Ovary (tissue), 10 donors: ENCODE results near the gene LAMB1. TPM values are rescaled to one million over a fixed set of nuclear protein-coding genes. Genes with fewer than 3 reads are reported as not detected.

Source experiments
- DNase-seq, 5 donors: peaks; one replicate each; pipeline ENCODE4 v3.0.0-alpha.2; 2019 to 2020
- H3K27ac ChIP-seq, 2 donors: fragments of 200-600 bp; one replicate each; pipeline versions ENCODE4 v1.5.1 to v1.8.0; 2019 to 2022
- H3K27me3 ChIP-seq: fragments of 200-600 bp; one replicate; pipeline ENCODE4 v1.8.0; 2022
- H3K36me3 ChIP-seq: fragments of 200-600 bp; sonication (generic); one replicate; pipeline ENCODE4 v1.5.1; 2019
- H3K4me1 ChIP-seq: one replicate; pipeline ENCODE4 v1.8.1; 2013; ENCODE audit warnings: mild to moderate bottlenecking, moderate library complexity; ENCODE audit not compliant: insufficient read depth
- H3K4me3 ChIP-seq: fragments of 200-600 bp; sonication (generic); one replicate; pipeline ENCODE4 v1.5.1; 2017
- H3K9me3 ChIP-seq, 2 donors: fragments of 200-600 bp in 1 of 2; sonication (generic) in 1 of 2; one replicate each; pipeline versions ENCODE4 v1.5.1 to v1.8.1; 2013 to 2019; ENCODE audit warnings: mild to moderate bottlenecking in 1 of 2, moderate library complexity in 1 of 2
- CTCF ChIP-seq, 3 donors: fragments of 450-650 bp in 2 of 3; fragments of 200-600 bp in 1 of 3; IDR thresholded peaks; one replicate each; pipeline versions ENCODE4 v1.5.1 to v1.8.0; 2016 to 2022; ENCODE audit warnings: antibody characterized with exemption in 3 of 3, mild to moderate bottlenecking in 1 of 3
- EP300 ChIP-seq: sonication (generic); formaldehyde crosslinking; IDR thresholded peaks from one replicate; pipeline ENCODE4 v1.6.1; 2017; ENCODE audit warnings: antibody characterized with exemption
- POLR2A ChIP-seq: fragments of 450-650 bp; IDR thresholded peaks from one replicate; pipeline ENCODE4 v1.6.1; 2017; ENCODE audit warnings: antibody characterized with exemption, mild to moderate bottlenecking, moderate library complexity
- WGBS, 3 donors: extraction: QIAGEN DNeasy Blood & Tissue Kit in 1 of 3; methylation state at CpG; one replicate each; pipeline versions ENCODE4 v1.1.5 to v1.1.7; 2013 to 2017; 5-methylcytosine and 5-hydroxymethylcytosine counted together
- intact Hi-C, 4 donors: fragments of 100-400 bp; cut with DNase I; formaldehyde crosslinking; loops; one replicate each; pipeline versions ENCODE4 v1.11.0 to v1.15.1; 2022 to 2023
- long read RNA-seq, 3 donors: library from polyadenylated mRNA in 2 of 3; unstranded in 2 of 3; transcript quantifications; one replicate each; pipeline ENCODE4 v2.0.0 and lab custom pipeline, GENCODE V29; 2021 to 2026
- polyA plus RNA-seq, 2 donors: library from polyadenylated mRNA; stranded (reverse); fragments of 200-250 nt in 1 of 2; fragments of 350-450 nt in 1 of 2; fragmentation: Illumina TruSeq in 1 of 2; extraction: RNeasy Lipid Tissue Mini Kit (QIAGEN cat#74804) in 1 of 2; gene quantifications; one replicate each; pipeline ENCODE4 v1.2.3, GENCODE V29; 2013 to 2014
- total RNA-seq, 7 donors: library from RNA; depleted of rRNA in 2 of 7; stranded (reverse); fragments of >200 nt in 2 of 7; fragmentation: NEBNext Ultra II Directional in 3 of 7; extraction: Animal tissue kit (Norgen Biotek cat#: 25700) in 3 of 7; gene quantifications; one replicate each; pipeline versions ENCODE4 v1.1.0 to v1.2.4, GENCODE V29; 2016 to 2023
- donor health status: DM: no; HTN: no; CAD: no; lungs with moderate emphysema.
- donor health status: DM: no; HTN: no; CAD: no.
- donor health status: Bipolar disorder and iron deficiency.
- donor health status: DM: yes; HTN: yes; CAD: no.
- donor health status: DM: no; HTN: no; CAD: no.
- donor health status: DM: yes; HTN: yes; CAD: no.

Gene LAMB1
- total RNA-seq (100 to 1,000 TPM in 1 of 7 donors, 10 to 100 TPM in 6; 10.2 to 151 (median 65.0) TPM), polyA plus RNA-seq (100 to 1,000 TPM in 1 of 2 donors, 10 to 100 TPM in 1; 49.2 to 148 TPM)
- long read RNA-seq, donor 1, partial matches to known transcripts, result 19 of 23 reads
- long read RNA-seq, donor 1, other reads (novel, unspliced or antisense), result 4 of 23 reads
- long read RNA-seq, donor 2, transcript LAMB1-209 (4 exons, 1,540 nt), result major isoform, 13 of 100 reads
- long read RNA-seq, donor 2, partial matches to known transcripts, result 86 of 100 reads
- long read RNA-seq, donor 2, other reads (novel, unspliced or antisense), result 0 of 100 reads
- long read RNA-seq, donor 3, full-length matches to known transcripts, result 62 of 137 reads
- long read RNA-seq, donor 3, partial matches to known transcripts, result 55 of 137 reads
- long read RNA-seq, donor 3, other reads (novel, unspliced or antisense), result 20 of 137 reads

GRCh38 chr7:108002726-108003598 lies at the start of gene LAMB1:
Gene LAMB1 (minus strand): TSS chr7:108003161. CDS start chr7:108002885, 276 bp downstream.
- intact Hi-C loops, result loop anchor here in 1 of 4 donors (10.0 kb wide), 1 partner anchor 142 kb away; no protein-coding TSS in a partner anchor
- 0 to 1% (median 0%) methylated on average over 63 to 75 of the region's 75 CpGs for WGBS, 3 donors
- H3K4me3 ChIP-seq, result peak within 1 kb of the TSS; percentile 56
- H3K27me3 ChIP-seq, result no peaks in the 10 kb centered on the region
- TF ChIP-seq POLR2A (peak; percentile 26), EP300 (no peak)
- peak; percentile 56 to 80 (median 77) for DNase-seq
- H3K4me1 ChIP-seq, result peaks cover 2% of the 10 kb centered on the region
- peak within 1 kb of the TSS in 1 of 2 donors; percentile 57 for H3K27ac ChIP-seq
- H3K9me3 ChIP-seq, result no peaks in the 10 kb centered on the region
- no peaks in the 10 kb centered on the region for H3K36me3 ChIP-seq

DNA sequence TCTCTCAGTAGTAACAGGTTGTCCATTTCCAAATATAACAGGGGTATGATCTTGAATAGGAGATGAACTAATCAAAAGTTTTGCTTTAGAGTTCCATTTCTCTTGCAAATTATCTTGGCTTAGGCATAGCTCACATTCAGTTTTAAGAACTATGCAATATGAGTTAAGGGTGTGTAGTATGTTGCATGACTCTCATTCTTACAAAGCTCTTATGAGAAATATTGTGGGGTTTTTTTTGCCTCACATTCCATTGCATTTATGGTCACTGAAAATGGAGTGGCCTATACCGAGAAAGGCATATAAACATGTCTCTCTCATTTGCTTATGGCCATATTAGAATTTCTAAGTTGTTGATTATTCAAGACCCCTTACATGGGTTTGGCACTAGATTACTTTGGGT lies 48.5 kb upstream of the LAMB1 start:
- WGBS, 3 donors, result 74 to 80% (median 76%) methylated on average over 1 of the region's 1 CpG
- H3K36me3 ChIP-seq, result no peaks in the 10 kb centered on the region
- no peak overlapping the region for H3K27ac ChIP-seq
- intact Hi-C loops, result no loop called here
- no peaks in the 10 kb centered on the region for H3K27me3 ChIP-seq
- H3K4me1 ChIP-seq, result no peaks in the 10 kb centered on the region
- H3K9me3 ChIP-seq, result no peaks in the 10 kb centered on the region
- no peak for DNase-seq
- H3K4me3 ChIP-seq, result no peak overlapping the region
- TF ChIP-seq EP300, result no peak

- Histone ChIP-seq H3K36me3 (no peaks in the 10 kb centered on the region), H3K27me3 (no peaks in the 10 kb centered on the region), H3K27ac (no peak overlapping the region), H3K9me3 (no peaks in the 10 kb centered on the region), H3K4me1 (no peaks in the 10 kb centered on the region), H3K4me3 (no peak overlapping the region)
- TF ChIP-seq POLR2A (no peak), EP300 (no peak), CTCF (IDR thresholded peaks at IDR 0.05) (no peak)
- 91 to 94% (median 92%) methylated on average over 3 of the region's 3 CpGs for WGBS, 3 donors
- intact Hi-C loops, result no loop called here
- DNase-seq, result no peak
Observed at GRCh38 chr7:108049962-108050361, 47.0 kb upstream of the LAMB1 start.

- Histone ChIP-seq H3K36me3 (no peaks in the 10 kb centered on the region), H3K9me3 (no peaks in the 10 kb centered on the region), H3K4me3 (no peak overlapping the region), H3K27me3 (no peaks in the 10 kb centered on the region), H3K27ac (no peak overlapping the region), H3K4me1 (no peaks in the 10 kb centered on the region)
- intact Hi-C loops, result no loop called here
- WGBS, 3 donors, result 94 to 99% (median 94%) methylated on average over 3 of the region's 3 CpGs
- TF ChIP-seq POLR2A, result no peak
- TF ChIP-seq EP300, result no peak
- TF ChIP-seq CTCF (IDR thresholded peaks at IDR 0.05), result no peak
- DNase-seq, result no peak
Observed at GRCh38 chr7:108048422-108048821, 45.5 kb upstream of the LAMB1 start.

- Histone ChIP-seq H3K4me1 (no peaks in the 10 kb centered on the region), H3K27ac (no peak overlapping the region), H3K4me3 (no peak overlapping the region), H3K9me3 (no peaks in the 10 kb centered on the region), H3K36me3 (no peaks in the 10 kb centered on the region), H3K27me3 (no peaks in the 10 kb centered on the region)
- intact Hi-C loops, result no loop called here
- DNase-seq, result no peak
- 91 to 94% (median 92%) methylated on average over 6 of the region's 6 CpGs for WGBS, 3 donors
- TF ChIP-seq EP300, result no peak
- no peak for TF ChIP-seq CTCF (IDR thresholded peaks at IDR 0.05)
- TF ChIP-seq POLR2A, result no peak
Observed at GRCh38 chr7:108046952-108047506, 44.1 kb upstream of the LAMB1 start.
